GM04503 (cell line): ENCODE results near the gene CHCHD3.
"Not testable (repeated sequence)": the region's sequence is repeated elsewhere in the genome, so short reads cannot be mapped to it uniquely, and the experiment has no call there.

Source experiments
- DNase-seq: peaks from one replicate; pipeline ENCODE4 v3.0.0-alpha.2; 2012; ENCODE audit warnings: low read depth

The CHCHD3 gene

GRCh38 chr7:133003052-133003910 is 78.6 kb downstream of the CHCHD3 start:
- DNase-seq: no peak

GRCh38 chr7:133001727-133002126 is 80.2 kb downstream of the CHCHD3 start:
- DNase-seq: no peak

- no peak for DNase-seq
Observed at GRCh38 chr7:132999845-133000244, 82.0 kb downstream of the CHCHD3 start.

- no peak for DNase-seq
Observed at GRCh38 chr7:132998763-132999162, 83.1 kb downstream of the CHCHD3 start.

GRCh38 chr7:132997505-132997904 is 84.4 kb downstream of the CHCHD3 start:
- no peak for DNase-seq

- no peak for DNase-seq
Observed at GRCh38 chr7:132996581-132997242, 85.2 kb downstream of the CHCHD3 start.

GRCh38 chr7:132993377-132994013 is 88.4 kb downstream of the CHCHD3 start:
- no peak for DNase-seq

- DNase-seq: no peak
Observed at GRCh38 chr7:132991615-132992587, 90.0 kb downstream of the CHCHD3 start.

DNA sequence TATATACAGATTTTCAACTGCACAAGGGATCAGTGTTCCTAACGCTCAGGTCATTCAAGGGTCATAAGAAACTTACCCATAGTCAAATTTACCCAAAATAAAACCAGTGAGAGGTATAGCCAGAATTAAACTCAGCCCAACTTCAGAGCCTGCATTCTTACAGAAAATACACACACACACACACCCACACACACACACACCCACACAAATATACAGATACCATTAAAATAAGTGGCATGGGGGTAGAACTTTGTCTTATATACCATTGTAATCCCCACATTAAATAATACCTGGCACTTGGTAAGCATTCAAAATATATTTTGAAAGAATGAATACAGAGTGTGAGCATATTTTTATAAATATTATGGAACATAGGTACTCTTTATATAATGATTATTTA is 93.8 kb downstream of the CHCHD3 start:
- DNase-seq: no peak

GRCh38 chr7:132980402-132980801 is 101.5 kb downstream of the CHCHD3 start:
- no peak for DNase-seq

GRCh38 chr7:132979524-132979923 is 102.4 kb downstream of the CHCHD3 start:
- DNase-seq: no peak

GRCh38 chr7:132977234-132977633 is 104.7 kb downstream of the CHCHD3 start:
- no peak for DNase-seq

GRCh38 chr7:132972745-132973144 is 109.1 kb downstream of the CHCHD3 start:
- no peak for DNase-seq

- DNase-seq: no peak
Observed at GRCh38 chr7:132970257-132970656, 111.6 kb downstream of the CHCHD3 start.

GRCh38 chr7:132969520-132969919 is 112.4 kb downstream of the CHCHD3 start:
- DNase-seq: no peak

- not testable (repeated sequence) for DNase-seq
Observed at GRCh38 chr7:132967470-132967848, 114.4 kb downstream of the CHCHD3 start.

- no peak for DNase-seq
Observed at GRCh38 chr7:132966754-132967469, 115.0 kb downstream of the CHCHD3 start.

GRCh38 chr7:132965951-132966350 is 115.9 kb downstream of the CHCHD3 start:
- DNase-seq: no peak

DNA sequence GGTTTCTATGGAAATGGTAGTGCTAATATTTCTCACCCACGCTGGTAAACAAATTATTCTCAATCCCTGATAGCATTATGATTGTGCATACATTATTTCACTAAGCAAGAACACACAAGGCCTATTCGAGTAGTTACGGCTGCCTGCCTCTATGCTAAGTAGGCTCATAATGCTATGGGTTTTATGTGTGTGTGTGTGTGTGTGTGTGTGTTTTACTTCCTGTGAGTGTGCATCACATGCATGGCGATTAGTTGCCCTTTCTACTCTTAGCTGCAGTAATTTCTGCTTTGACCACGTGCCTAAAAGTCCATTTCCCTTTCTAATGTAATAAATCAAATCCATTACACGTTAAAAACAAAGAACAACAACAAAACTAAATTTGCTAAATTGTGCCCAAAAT is 117.0 kb downstream of the CHCHD3 start:
- DNase-seq: no peak

- no peak for DNase-seq
Observed at GRCh38 chr7:132959891-132960290, 122.0 kb downstream of the CHCHD3 start.

DNA sequence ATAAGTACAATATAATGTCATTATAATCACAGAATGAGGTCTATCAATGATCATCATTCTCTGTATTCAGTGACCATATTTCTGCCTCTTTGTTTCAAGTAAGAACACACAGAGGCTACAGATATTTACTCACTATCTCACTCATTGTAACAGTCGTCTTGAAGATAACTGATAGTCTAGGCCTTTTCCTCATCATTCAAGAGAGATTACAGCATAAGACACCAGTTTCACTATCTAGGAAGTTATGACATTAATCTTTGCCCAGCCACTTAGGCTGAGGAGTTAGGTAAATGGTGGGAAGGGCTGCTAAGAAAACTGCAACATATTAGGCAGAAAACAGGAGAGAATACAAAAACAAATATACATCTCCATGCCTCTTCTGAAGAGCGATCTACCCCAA is 125.3 kb downstream of the CHCHD3 start:
- no peak for DNase-seq
